ENCODE data around the gene SPINT1. TPM values are rescaled to one million over a fixed set of nuclear protein-coding genes. Genes with fewer than 3 reads are reported as not detected.

Gene SPINT1
- total RNA-seq, 2 donors from 2014 or later, result 2.5 to 4.1 TPM

DNA sequence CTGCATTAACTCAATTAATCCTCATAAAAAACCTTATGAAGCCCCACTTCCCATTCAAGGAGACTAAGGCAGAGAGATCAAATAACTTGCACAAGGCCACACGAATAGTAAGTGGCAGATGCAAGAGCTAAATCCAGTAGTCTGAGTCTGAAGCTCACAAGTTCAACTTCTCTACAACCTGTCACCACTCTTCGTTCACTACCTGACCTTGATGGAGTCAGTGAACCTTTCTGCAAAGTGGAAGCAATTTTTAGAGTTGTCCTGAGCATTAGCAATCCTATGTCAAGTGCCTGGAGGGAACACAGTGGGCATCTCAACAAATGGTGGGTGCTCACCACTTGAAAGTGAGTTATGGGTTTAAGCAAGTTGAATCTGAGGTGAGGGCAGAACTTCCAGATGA, 2.1 kb upstream of the SPINT1 start:
- no peak for DNase-seq
- Mint-ChIP-seq H3K27me3 (no peaks in the 10 kb centered on the region), H3K4me3 (no peak overlapping the region), H3K27ac (no peak overlapping the region), H3K36me3 (ENCODE audit: low read depth) (no peaks in the 10 kb centered on the region), H3K4me1 (peaks cover 8% of the 10 kb centered on the region)
- no peak for ATAC-seq
- H3K9me3 ChIP-seq (ENCODE audit: control insufficient read depth, low read length, poor library complexity, severe bottlenecking), result no peaks in the 10 kb centered on the region

- peak overlapping the region; percentile 86 for H3K4me3 Mint-ChIP-seq
- DNase-seq (no peak), ATAC-seq (no peak)
- no peak overlapping the region for H3K27ac Mint-ChIP-seq
- peaks cover 17% of the 10 kb centered on the region for H3K4me1 Mint-ChIP-seq
- no peaks in the 10 kb centered on the region for H3K9me3 ChIP-seq (ENCODE audit: control insufficient read depth, low read length, poor library complexity, severe bottlenecking)
- H3K27me3 Mint-ChIP-seq, result no peaks in the 10 kb centered on the region
- H3K36me3 Mint-ChIP-seq (ENCODE audit: low read depth), result no peaks in the 10 kb centered on the region
Observed at GRCh38 chr15:40843261-40843884, 475 bp upstream of the SPINT1 start.

DNA sequence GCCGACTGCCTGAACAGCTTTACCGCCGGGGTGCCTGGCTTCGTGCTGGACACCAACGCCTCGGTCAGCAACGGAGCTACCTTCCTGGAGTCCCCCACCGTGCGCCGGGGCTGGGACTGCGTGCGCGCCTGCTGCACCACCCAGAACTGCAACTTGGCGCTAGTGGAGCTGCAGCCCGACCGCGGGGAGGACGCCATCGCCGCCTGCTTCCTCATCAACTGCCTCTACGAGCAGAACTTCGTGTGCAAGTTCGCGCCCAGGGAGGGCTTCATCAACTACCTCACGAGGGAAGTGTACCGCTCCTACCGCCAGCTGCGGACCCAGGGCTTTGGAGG, 815 bp downstream of the SPINT1 start:
- peak overlapping the region; percentile 53 for H3K27ac Mint-ChIP-seq
- H3K36me3 Mint-ChIP-seq (ENCODE audit: low read depth), result no peaks in the 10 kb centered on the region
- H3K4me3 Mint-ChIP-seq, result peak overlapping the region; percentile 90
- H3K4me1 Mint-ChIP-seq, result peaks cover 17% of the 10 kb centered on the region
- H3K9me3 ChIP-seq (ENCODE audit: control insufficient read depth, low read length, poor library complexity, severe bottlenecking), result no peaks in the 10 kb centered on the region
- ATAC-seq (peak; percentile 72), DNase-seq (peak in 1 of 3 donors; percentile 20)
- H3K27me3 Mint-ChIP-seq, result no peaks in the 10 kb centered on the region

- Mint-ChIP-seq H3K27me3 (no peaks in the 10 kb centered on the region), H3K4me3 (peak overlapping the region; percentile 90), H3K36me3 (ENCODE audit: low read depth) (no peaks in the 10 kb centered on the region), H3K4me1 (peaks cover 17% of the 10 kb centered on the region), H3K27ac (peak overlapping the region; percentile 53)
- no peaks in the 10 kb centered on the region for H3K9me3 ChIP-seq (ENCODE audit: control insufficient read depth, low read length, poor library complexity, severe bottlenecking)
- no peak for DNase-seq
- ATAC-seq, result no peak
Observed at GRCh38 chr15:40845036-40845435, 1.2 kb downstream of the SPINT1 start.

DNA sequence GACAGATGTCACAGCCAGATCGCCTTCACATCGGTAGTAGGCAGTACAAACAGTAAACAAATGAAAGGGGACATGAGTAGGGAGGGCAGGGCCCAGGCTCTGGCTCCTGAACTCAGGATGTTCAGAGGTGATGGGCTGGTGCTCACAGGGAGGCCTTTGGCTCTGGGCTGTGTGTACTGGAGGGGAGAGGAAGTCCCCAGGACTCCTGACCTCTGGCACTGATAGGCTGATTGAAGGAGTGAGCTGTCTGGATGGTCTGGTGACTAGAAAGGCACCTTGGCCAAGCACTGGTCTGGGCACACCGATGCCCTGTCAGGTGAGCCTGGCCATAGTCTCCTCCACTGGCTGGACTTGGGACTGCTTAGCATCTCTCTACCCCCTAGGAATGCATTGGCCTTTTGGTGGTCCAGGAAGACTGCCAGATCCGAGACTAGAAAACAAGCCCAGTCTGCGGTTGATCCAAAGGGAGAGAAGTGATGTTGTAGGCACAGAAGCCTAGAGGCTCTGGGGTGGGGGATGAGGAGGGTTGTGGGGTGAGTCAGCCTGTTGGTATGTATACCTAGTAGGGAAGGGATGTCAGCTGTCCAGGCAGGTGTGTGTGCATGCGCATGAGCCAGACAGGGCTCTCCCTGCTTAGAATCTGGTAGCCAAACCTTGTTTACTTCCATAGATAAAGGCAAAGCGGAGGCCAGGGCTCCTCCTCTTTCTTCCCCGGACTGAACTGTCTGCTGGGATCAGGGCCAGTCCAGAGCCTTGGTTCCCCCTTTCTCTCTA, 1.9 kb downstream of the SPINT1 start:
- no peaks in the 10 kb centered on the region for H3K27me3 Mint-ChIP-seq
- peaks cover 19% of the 10 kb centered on the region for H3K4me1 Mint-ChIP-seq
- H3K27ac Mint-ChIP-seq, result peak overlapping the region; percentile 53
- no peak for DNase-seq
- no peak for ATAC-seq
- H3K4me3 Mint-ChIP-seq, result peak overlapping the region; percentile 90
- H3K36me3 Mint-ChIP-seq (ENCODE audit: low read depth), result no peaks in the 10 kb centered on the region
- no peaks in the 10 kb centered on the region for H3K9me3 ChIP-seq (ENCODE audit: control insufficient read depth, low read length, poor library complexity, severe bottlenecking)

DNA sequence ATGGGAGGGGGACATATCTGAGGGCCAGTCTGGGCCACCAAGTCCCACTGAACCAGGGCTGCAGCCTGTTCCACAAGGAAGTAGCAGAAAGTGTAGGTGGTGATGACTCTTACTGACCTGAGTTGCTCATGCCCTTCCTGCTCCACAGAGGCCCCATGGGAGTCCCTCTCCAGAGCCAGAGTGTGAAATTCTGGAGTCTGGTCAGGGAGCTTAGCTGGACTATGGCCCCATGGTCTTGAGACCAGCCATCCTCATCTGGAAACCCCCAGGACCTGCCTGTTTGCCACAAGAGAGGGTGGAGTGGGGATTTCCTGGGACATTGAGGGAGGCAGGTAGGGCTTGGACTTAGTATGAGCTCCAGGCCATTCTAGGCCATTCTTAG, 3.0 kb downstream of the SPINT1 start:
- ATAC-seq, result no peak
- no peaks in the 10 kb centered on the region for H3K36me3 Mint-ChIP-seq (ENCODE audit: low read depth)
- no peak for DNase-seq
- no peaks in the 10 kb centered on the region for H3K27me3 Mint-ChIP-seq
- no peak overlapping the region for H3K4me3 Mint-ChIP-seq
- H3K9me3 ChIP-seq (ENCODE audit: control insufficient read depth, low read length, poor library complexity, severe bottlenecking), result no peaks in the 10 kb centered on the region
- no peak overlapping the region for H3K27ac Mint-ChIP-seq
- H3K4me1 Mint-ChIP-seq, result peaks cover 19% of the 10 kb centered on the region

GRCh38 chr15:40847223-40847961, 3.5 kb downstream of the SPINT1 start:
- Mint-ChIP-seq H3K27me3 (no peaks in the 10 kb centered on the region), H3K4me3 (no peak overlapping the region), H3K27ac (peak overlapping the region; percentile 34), H3K4me1 (peaks cover 19% of the 10 kb centered on the region), H3K36me3 (ENCODE audit: low read depth) (no peaks in the 10 kb centered on the region)
- no peaks in the 10 kb centered on the region for H3K9me3 ChIP-seq (ENCODE audit: control insufficient read depth, low read length, poor library complexity, severe bottlenecking)
- DNase-seq, result no peak
- peak; percentile 32 for ATAC-seq

- no peak overlapping the region for H3K4me3 Mint-ChIP-seq
- peaks cover 13% of the 10 kb centered on the region for H3K4me1 Mint-ChIP-seq
- H3K27me3 Mint-ChIP-seq, result no peaks in the 10 kb centered on the region
- no peaks in the 10 kb centered on the region for H3K36me3 Mint-ChIP-seq (ENCODE audit: low read depth)
- DNase-seq (no peak), ATAC-seq (no peak)
- no peak overlapping the region for H3K27ac Mint-ChIP-seq
- H3K9me3 ChIP-seq (ENCODE audit: control insufficient read depth, low read length, poor library complexity, severe bottlenecking), result no peaks in the 10 kb centered on the region
Observed at GRCh38 chr15:40850576-40851112, 6.8 kb downstream of the SPINT1 start.

DNA sequence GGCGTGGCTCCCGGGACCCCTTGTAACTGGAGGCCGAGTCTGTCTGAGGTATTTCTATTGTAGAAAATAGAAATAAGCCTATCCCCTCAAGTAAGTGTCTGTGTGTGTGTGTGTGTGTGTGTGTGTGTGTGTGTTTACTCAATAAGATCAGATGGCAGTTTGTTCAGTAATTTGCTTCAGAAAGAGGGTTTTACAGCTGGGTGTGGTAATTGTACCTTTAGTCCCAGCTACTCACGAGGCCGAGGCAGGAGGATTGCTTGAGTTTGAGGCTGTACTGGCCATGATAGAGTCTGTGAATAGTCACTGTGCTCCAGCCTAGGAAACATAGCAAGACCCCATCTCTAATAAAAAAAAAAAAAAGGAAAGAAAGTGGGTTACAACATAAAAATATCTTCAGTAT, 8.7 kb downstream of the SPINT1 start:
- Mint-ChIP-seq H3K4me3 (no peak overlapping the region), H3K27me3 (no peaks in the 10 kb centered on the region), H3K4me1 (peaks cover 9% of the 10 kb centered on the region), H3K27ac (peak overlapping the region; percentile 45), H3K36me3 (ENCODE audit: low read depth) (no peaks in the 10 kb centered on the region)
- ATAC-seq, result no peak
- H3K9me3 ChIP-seq (ENCODE audit: control insufficient read depth, low read length, poor library complexity, severe bottlenecking), result no peaks in the 10 kb centered on the region
- no peak for DNase-seq

- Mint-ChIP-seq H3K4me3 (no peak overlapping the region), H3K27me3 (no peaks in the 10 kb centered on the region), H3K36me3 (ENCODE audit: low read depth) (no peaks in the 10 kb centered on the region), H3K4me1 (peaks cover 5% of the 10 kb centered on the region), H3K27ac (no peak overlapping the region)
- ATAC-seq, result no peak
- DNase-seq, result no peak
- no peaks in the 10 kb centered on the region for H3K9me3 ChIP-seq (ENCODE audit: control insufficient read depth, low read length, poor library complexity, severe bottlenecking)
Observed at GRCh38 chr15:40853241-40853890, 9.5 kb downstream of the SPINT1 start.

DNA sequence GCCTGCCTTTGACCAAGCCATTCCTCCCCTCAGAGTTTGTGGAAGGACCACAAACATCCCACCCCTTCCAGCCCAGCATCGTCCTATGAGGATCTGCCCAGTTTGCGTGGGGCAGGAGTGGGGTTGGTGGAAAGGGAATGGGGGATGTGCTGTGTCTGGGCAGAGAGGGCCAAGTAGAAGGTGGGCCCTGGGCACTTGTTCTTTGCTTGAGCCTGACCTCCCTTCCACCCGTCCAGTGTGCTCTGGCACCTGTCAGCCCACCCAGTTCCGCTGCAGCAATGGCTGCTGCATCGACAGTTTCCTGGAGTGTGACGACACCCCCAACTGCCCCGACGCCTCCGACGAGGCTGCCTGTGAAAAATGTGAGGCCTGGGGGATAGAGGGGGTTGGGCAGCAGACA, 10.3 kb downstream of the SPINT1 start:
- DNase-seq, result no peak
- H3K27me3 Mint-ChIP-seq, result no peaks in the 10 kb centered on the region
- no peaks in the 10 kb centered on the region for H3K9me3 ChIP-seq (ENCODE audit: control insufficient read depth, low read length, poor library complexity, severe bottlenecking)
- no peak for ATAC-seq
- no peak overlapping the region for H3K27ac Mint-ChIP-seq
- H3K36me3 Mint-ChIP-seq (ENCODE audit: low read depth), result no peaks in the 10 kb centered on the region
- H3K4me3 Mint-ChIP-seq, result no peak overlapping the region
- peaks cover 10% of the 10 kb centered on the region for H3K4me1 Mint-ChIP-seq

GRCh38 chr15:40855706-40856234, 11.9 kb downstream of the SPINT1 start:
- H3K27ac Mint-ChIP-seq, result no peak overlapping the region
- H3K4me3 Mint-ChIP-seq, result no peak overlapping the region
- no peaks in the 10 kb centered on the region for H3K36me3 Mint-ChIP-seq (ENCODE audit: low read depth)
- ATAC-seq, result no peak
- peaks cover 11% of the 10 kb centered on the region for H3K4me1 Mint-ChIP-seq
- no peaks in the 10 kb centered on the region for H3K27me3 Mint-ChIP-seq
- DNase-seq, result no peak
- H3K9me3 ChIP-seq (ENCODE audit: control insufficient read depth, low read length, poor library complexity, severe bottlenecking), result no peaks in the 10 kb centered on the region

GRCh38 chr15:40856746-40857145, 12.9 kb downstream of the SPINT1 start:
- no peak for DNase-seq
- peaks cover 11% of the 10 kb centered on the region for H3K4me1 Mint-ChIP-seq
- H3K36me3 Mint-ChIP-seq (ENCODE audit: low read depth), result no peaks in the 10 kb centered on the region
- H3K27me3 Mint-ChIP-seq, result no peaks in the 10 kb centered on the region
- H3K9me3 ChIP-seq (ENCODE audit: control insufficient read depth, low read length, poor library complexity, severe bottlenecking), result no peaks in the 10 kb centered on the region
- no peak for ATAC-seq
- H3K27ac Mint-ChIP-seq, result no peak overlapping the region
- H3K4me3 Mint-ChIP-seq, result no peak overlapping the region

All from T-helper 17 cell (primary cell).